GM12878 (cell line): ENCODE data around the gene UQCR11. TPM values are rescaled to one million over a fixed set of nuclear protein-coding genes. Genes with fewer than 3 reads are reported as not detected.

Source experiments
- ATAC-seq: fragments of 200-7000 bp; cut with Tn5 transposase; 3 replicates; pipeline ENCODE4 v1.9.1; 2020; ENCODE audit warnings: mild to moderate bottlenecking, moderate library complexity
- BruUV-seq: library from RNA; stranded (reverse); fragments of 400-500 nt; replicated peaks from 2 replicates; lab custom pipeline; 2021; lab: Mats Ljungman, UMichigan
- CTCF ChIA-PET: fragments of 300-600 bp; sonication (Branson Sonifier 250); formaldehyde crosslinking; extraction: SDS; loops from one replicate; lab custom pipeline; 2021; ENCODE audit warnings: inconsistent platforms; lab: Yijun Ruan, JAX
- POLR2A ChIA-PET: fragments of 350-600 bp; formaldehyde crosslinking; extraction: SDS; loops from one replicate; lab custom pipeline; 2021; ENCODE audit warnings: inconsistent platforms; lab: Charles Lee
- RAD21 ChIA-PET: fragments of 300-600 bp; sonication (Branson Sonifier 250); formaldehyde crosslinking; loops from one replicate; lab custom pipeline; 2023; ENCODE audit warnings: antibody characterized with exemption; ENCODE audit not compliant: unreplicated experiment; lab: Charles Lee
- SMC1A ChIA-PET: fragments of 300-600 bp; sonication (Branson Sonifier 250); formaldehyde crosslinking; loops from one replicate; lab custom pipeline; 2023; ENCODE audit not compliant: unreplicated experiment, uncharacterized antibody; lab: Charles Lee
- DNase-seq: peaks from one replicate; pipeline ENCODE4 v3.0.0-alpha.2; 2011; ENCODE audit warnings: low read depth, low spot score
- FAIRE-seq: peaks from 3 replicates; lab custom pipeline; 2011; peaks lifted over from hg19 to GRCh38; lab: Jason Lieb, UNC
- H2AFZ ChIP-seq: 2 replicates; pipeline ENCODE4 v1.6.0; 2011; ENCODE audit warnings: low read depth, low read length, control low read depth; ENCODE audit not compliant: control insufficient read depth
- H3K27ac ChIP-seq: 2 replicates; pipeline ENCODE4 v1.5.1; 2011; ENCODE audit warnings: control low read depth; ENCODE audit not compliant: control insufficient read depth, insufficient read depth
- H3K27me3 ChIP-seq, 2 experiments: replicated peaks in 1 of 2; 2 replicates each; pipeline versions ENCODE4 v1.6.0 to v1.6.1; 2011; ENCODE audit warnings: low read length in 1 of 2; ENCODE audit not compliant: control insufficient read depth in 2 of 2, insufficient read depth in 2 of 2
- H3K36me3 ChIP-seq, 2 experiments: 2 replicates each; pipeline ENCODE4 v1.5.1; 2011; ENCODE audit warnings: low read length in 1 of 2; ENCODE audit not compliant: control insufficient read depth in 2 of 2, insufficient read depth in 2 of 2
- H3K4me1 ChIP-seq: 2 replicates; pipeline ENCODE4 v1.6.1; 2011; ENCODE audit warnings: mild to moderate bottlenecking, low read length, moderate library complexity, mixed read lengths; ENCODE audit not compliant: control insufficient read depth, insufficient read depth
- H3K4me2 ChIP-seq: 2 replicates; pipeline ENCODE4 v1.6.0; 2011; ENCODE audit warnings: control low read depth; ENCODE audit not compliant: control insufficient read depth, insufficient read depth
- H3K4me3 ChIP-seq: fragments of 200-600 bp; sonication (generic); 2 replicates; pipeline ENCODE4 v1.5.1; 2016
- H3K79me2 ChIP-seq: 2 replicates; pipeline ENCODE4 v1.6.0; 2011; ENCODE audit warnings: low read length; ENCODE audit not compliant: control insufficient read depth, insufficient read depth
- H3K9ac ChIP-seq: 2 replicates; pipeline ENCODE4 v1.8.0; 2011; ENCODE audit warnings: low read length, control low read depth, mixed read lengths; ENCODE audit not compliant: control insufficient read depth, insufficient read depth
- H3K9me3 ChIP-seq: replicated peaks from 3 replicates; pipeline ENCODE4 v1.5.1; 2011; ENCODE audit warnings: mild to moderate bottlenecking, low read length; ENCODE audit not compliant: control insufficient read depth, insufficient read depth
- H4K20me1 ChIP-seq: 2 replicates; pipeline ENCODE4 v1.6.0; 2011; ENCODE audit not compliant: control insufficient read depth, insufficient read depth
- CEBPZ ChIP-seq: fragments of 150-350 bp; IDR thresholded peaks from 2 replicates; pipeline ENCODE4 v1.6.1; 2016; ENCODE audit warnings: low read depth, low read length
- CHD4 ChIP-seq: fragments of 200-600 bp; sonication (generic); IDR thresholded peaks from 2 replicates; pipeline ENCODE4 v1.6.1; 2016; ENCODE audit warnings: mild to moderate bottlenecking
- CREB1 ChIP-seq: IDR thresholded peaks from 2 replicates; pipeline ENCODE4 v1.6.1; 2012; ENCODE audit warnings: low read depth, mild to moderate bottlenecking, inconsistent platforms
- HDGF ChIP-seq: fragments of 450-650 bp; IDR thresholded peaks from 2 replicates; pipeline ENCODE4 v1.6.1; 2016; ENCODE audit warnings: antibody characterized with exemption
- IRF4 ChIP-seq: IDR thresholded peaks from 2 replicates; pipeline ENCODE4 v1.6.1; 2011; ENCODE audit warnings: low read depth, low read length
- MYB ChIP-seq: fragments of 150-350 bp; IDR thresholded peaks from 2 replicates; pipeline ENCODE4 v1.6.1; 2014; ENCODE audit warnings: mild to moderate bottlenecking, low read depth, low read length, borderline replicate concordance
- PAX8 ChIP-seq: fragments of 450-650 bp; IDR thresholded peaks from 2 replicates; pipeline ENCODE4 v1.6.1; 2017; ENCODE audit warnings: mild to moderate bottlenecking, moderate library complexity
- WGBS: methylation state at CpG from one replicate; pipeline ENCODE4 v1.1.6; 2016; ENCODE audit warnings: low lambda C conversion rate; ENCODE audit not compliant: insufficient replicate concordance, insufficient coverage; ENCODE audit errors: missing lambda C conversion rate; 5-methylcytosine and 5-hydroxymethylcytosine counted together
- in situ Hi-C: fragments of 300-500 bp; cut with MboI; formaldehyde crosslinking; loops from 9 replicates; pipeline ENCODE4 v1.14.3; 2018; ENCODE audit warnings: mixed read lengths
- intact Hi-C: fragments of 100-400 bp; cut with micrococcal nuclease; formaldehyde crosslinking; loops from one replicate; pipeline ENCODE4 v1.14.2; 2022; ENCODE audit not compliant: unreplicated experiment
- polyA plus RNA-seq, 11 experiments: library from polyadenylated mRNA; depleted of rRNA in 4 of 11; unstranded in 6 of 11; stranded (reverse) in 5 of 11; fragments of >200 nt; fragmentation: Nextera tagmentation in 4 of 11; fragmentation: Illumina TruSeq in 1 of 11; extraction: Ambion mirVana in 4 of 11; extraction: Trizol in 1 of 11; gene quantifications; 1 replicate in 1 of 11; 2 replicates in 10 of 11; pipeline versions ENCODE4 v1.2.1 to v1.2.3, GENCODE V29; 2011 to 2016; ENCODE audit warnings: inconsistent platforms in 2 of 11, missing spikeins in 2 of 11, low read depth in 1 of 11
- total RNA-seq, 4 experiments: library from RNA; depleted of rRNA in 3 of 4; stranded (reverse); fragments of >200 nt in 3 of 4; fragmentation: Illumina TruSeq in 1 of 4; extraction: Trizol in 1 of 4; gene quantifications; 2 replicates each; pipeline versions ENCODE4 v1.2.1 to v1.2.3, GENCODE V29; 2013 to 2021

Gene UQCR11
- total and polyA plus RNA-seq, 10 of the 15 experiments (the other 5 are each of a cell fraction or from before 2014, with no cell fraction given) = 28.6 to 586 (median 193) TPM

GRCh38 chr19:1649706-1650649, 44.7 kb upstream of the UQCR11 start:
- ATAC-seq (no peak), FAIRE-seq (no peak), DNase-seq (no peak)
- Histone ChIP-seq H3K79me2 (peaks cover 60% of the 10 kb centered on the region), H3K4me1 (peaks cover 27% of the 10 kb centered on the region), H3K4me2 (peak overlapping the region; percentile 83), H4K20me1 (no peaks in the 10 kb centered on the region; the same call in 1 of the 2 replicates), H3K36me3 (peaks cover 4 to 12% of the 10 kb centered on the region in 2 experiments; a peak in 3 of 4 replicates), H3K27me3 (no peaks in the 10 kb centered on the region), H3K9ac (peak overlapping the region; percentile 76), H3K27ac (peak overlapping the region; percentile 90), H3K4me3 (peak overlapping the region; percentile 91), H3K9me3 (no peaks in the 10 kb centered on the region), H2AFZ (no peak overlapping the region)
- ChIA-PET POLR2A (interaction anchor here (0.5 to 1.0 kb wide), 7 partner anchors 10 to 61 kb away, joined by 3 to 7 read pairs (median 4); partner anchors contain the start of gene MBD3), RAD21 (interaction anchor here (1.0 to 3.1 kb wide), 8 partner anchors 15 to 159 kb away, joined by 3 to 19 read pairs (median 6); partner anchors contain the start of genes REEP6 and UQCR11), CTCF (interaction anchor here (0.6 to 2.2 kb wide), 10 partner anchors 13 to 104 kb away, joined by 3 to 10 read pairs (median 4); no protein-coding TSS in a partner anchor), SMC1A (interaction anchor here (0.8 to 3.3 kb wide), 4 partner anchors 14 to 59 kb away, joined by 3 to 30 read pairs (median 5); no protein-coding TSS in a partner anchor)
- TF ChIP-seq MYB (no peak), CEBPZ (no peak), CREB1 (peak; percentile 20; the same call in 1 of the 2 replicates), CHD4 (no peak), PAX8 (no peak), IRF4 (no peak), HDGF (no peak)
- 13% methylated on average over 20 of the region's 20 CpGs for WGBS
- intact Hi-C loops = loop anchor here (2.0 to 5.0 kb wide), 3 partner anchors 19 to 43 kb away; partner anchors contain the start of gene UQCR11
- no TSS peak for BruUV-seq
- in situ Hi-C loops = loop anchor here (5.0 kb wide), 1 partner anchor 43 kb away; the partner anchor contains the start of gene UQCR11
